Endometrial microvascular endothelial cells (primary cell): ENCODE measurements around the gene CPSF7. TPM values are rescaled to one million over a fixed set of nuclear protein-coding genes. Genes with fewer than 3 reads are reported as not detected.

Experiments used
- in situ Hi-C: cut with HindIII; loops from 2 replicates; pipeline ENCODE4 v1.10.0; 2017; ENCODE audit warnings: low sequenced_read_pairs, low pct_unique_long_range_greater_than_20kb; ENCODE audit errors: inconsistent ontology term
- total RNA-seq: library from RNA; depleted of rRNA; stranded (reverse); fragments of >200 nt; gene quantifications from one replicate; pipeline ENCODE4 v1.2.3, GENCODE V29; 2015; ENCODE audit errors: inconsistent ontology term

Gene CPSF7
- total RNA-seq, 1 donor from 2014 or later, result 33.3 TPM

DNA sequence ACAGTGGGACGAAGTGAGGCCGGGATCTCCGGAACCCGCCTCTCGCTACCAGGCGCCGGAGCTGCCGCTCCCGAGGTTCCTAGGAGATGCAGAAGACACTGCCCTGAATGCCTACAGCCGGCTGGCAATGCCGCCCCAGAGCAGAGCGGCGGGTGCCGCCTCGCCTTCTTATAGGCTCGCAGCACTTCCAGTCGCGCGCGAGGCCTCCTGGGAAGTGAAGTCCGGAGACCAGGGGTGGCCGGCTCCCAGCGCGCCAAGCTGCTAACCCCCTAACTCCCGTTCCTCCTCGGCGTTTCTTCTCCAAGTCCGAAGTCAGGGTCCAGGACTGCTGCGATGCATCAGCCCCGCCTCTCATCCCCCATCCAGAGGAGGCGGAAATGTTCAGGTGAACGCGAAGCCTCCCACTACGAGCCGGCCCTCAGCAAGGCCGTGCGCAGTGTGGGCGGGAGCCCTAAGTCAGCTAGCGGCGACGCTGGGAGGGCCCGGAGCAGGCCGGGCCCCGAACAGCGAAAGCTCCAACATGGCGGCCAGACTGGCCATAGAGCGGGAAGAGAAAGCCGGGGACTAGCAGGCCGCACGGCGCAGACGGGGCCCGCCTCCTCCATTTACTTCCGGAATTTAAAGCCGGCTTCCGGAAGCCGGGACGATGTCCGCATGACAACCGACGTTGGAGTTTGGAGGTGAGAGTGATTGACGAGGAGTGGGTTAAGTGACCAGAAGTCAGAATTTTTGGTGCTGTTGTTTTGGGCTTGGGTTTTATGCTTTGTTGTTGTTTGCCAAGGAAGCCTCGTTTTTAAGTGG, 67.8 kb downstream of the CPSF7 start, which contains the start of the genes CYB561A3 and TMEM138:
CYB561A3 (minus strand) TSS at position 142 of the 801 bp plus-strand sequence. CDS start 5,169 bp downstream, outside the sequence.
TMEM138 (plus strand) TSS at position 634 of the 801 bp plus-strand sequence. CDS start 2,017 bp downstream, outside the sequence.
- in situ Hi-C loops, result no loop called here

DNA sequence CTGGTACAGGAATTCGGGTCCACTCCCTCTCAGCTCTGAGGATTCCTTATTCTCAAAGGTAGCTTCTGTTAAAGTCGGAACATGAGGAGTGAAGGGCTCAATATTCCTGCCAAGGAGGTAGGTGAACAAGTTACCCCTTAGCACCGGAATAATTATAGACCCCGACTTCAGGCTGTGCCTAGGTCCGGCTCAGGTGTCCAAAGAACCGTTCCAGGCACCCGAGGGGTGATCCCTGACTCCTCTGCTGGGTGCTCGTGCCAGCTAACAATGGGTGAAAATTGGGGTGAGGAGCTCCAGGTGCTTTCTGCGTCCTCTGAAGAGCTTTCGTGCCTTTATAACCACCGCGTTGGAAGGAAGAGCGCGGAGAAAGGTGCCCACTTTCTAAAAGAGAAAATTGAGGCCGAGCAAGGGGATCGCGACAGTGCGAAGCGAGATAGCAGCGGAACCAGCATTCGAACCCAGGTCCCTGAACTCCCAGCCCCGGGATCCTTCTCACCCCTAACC, 68.5 kb downstream of the CPSF7 start:
- in situ Hi-C loops, result no loop called here

DNA sequence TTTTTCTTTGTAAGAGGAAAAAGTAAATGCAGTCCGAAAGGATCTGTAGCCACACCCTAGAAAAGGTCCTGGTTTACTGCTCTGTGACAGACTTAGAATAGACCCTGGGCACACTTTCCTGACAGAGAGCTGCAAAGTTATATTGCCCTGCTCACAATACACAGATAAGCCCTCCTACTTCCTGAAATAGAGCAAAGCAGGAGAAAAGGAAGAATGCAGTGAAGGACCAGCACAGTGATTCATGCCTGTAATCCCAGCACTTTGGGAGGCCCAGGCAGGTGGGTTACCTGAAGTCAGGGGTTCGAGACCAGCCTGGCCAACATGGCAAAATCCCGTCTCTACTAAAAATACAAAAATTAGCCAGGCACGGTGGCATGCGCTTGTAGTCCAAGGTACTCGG, 70.3 kb downstream of the CPSF7 start:
- in situ Hi-C loops, result no loop called here

DNA sequence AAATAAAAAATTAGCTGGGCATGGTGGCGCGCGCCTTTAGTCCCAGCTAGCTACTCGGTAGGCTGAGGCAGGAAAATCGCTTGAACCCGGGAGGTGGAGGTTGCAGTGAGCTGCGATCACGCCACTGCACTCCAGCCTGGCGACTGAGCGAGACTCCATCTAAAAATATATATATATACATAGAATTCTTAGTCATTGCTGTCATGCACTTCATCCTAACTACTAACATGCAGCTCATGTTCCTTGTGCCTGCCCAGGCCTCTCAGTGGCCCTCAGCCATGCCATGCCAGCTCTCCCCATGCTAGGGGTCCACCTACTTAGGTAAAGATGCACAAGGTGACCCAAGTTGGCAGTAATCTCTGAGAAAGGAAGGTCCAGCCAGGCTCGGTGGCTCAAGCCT, 71.2 kb downstream of the CPSF7 start:
- in situ Hi-C loops, result no loop called here

DNA sequence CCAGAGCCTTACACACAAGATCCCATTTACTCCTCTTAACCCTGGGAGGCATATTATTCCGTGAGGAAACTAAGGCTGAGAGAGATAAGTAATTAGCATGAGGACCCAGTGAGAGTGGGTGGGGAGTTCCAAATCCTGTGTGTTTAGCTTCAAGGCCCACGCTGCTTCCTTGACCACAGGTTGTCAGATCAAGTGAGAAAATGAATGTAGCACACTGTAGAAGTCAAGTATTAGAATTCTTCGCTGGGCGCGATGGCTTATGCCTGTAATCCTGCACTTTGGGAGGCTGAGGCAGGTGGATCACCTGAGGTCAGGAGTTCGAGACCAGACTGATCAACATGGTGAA, 71.9 kb downstream of the CPSF7 start:
- in situ Hi-C loops, result no loop called here

DNA sequence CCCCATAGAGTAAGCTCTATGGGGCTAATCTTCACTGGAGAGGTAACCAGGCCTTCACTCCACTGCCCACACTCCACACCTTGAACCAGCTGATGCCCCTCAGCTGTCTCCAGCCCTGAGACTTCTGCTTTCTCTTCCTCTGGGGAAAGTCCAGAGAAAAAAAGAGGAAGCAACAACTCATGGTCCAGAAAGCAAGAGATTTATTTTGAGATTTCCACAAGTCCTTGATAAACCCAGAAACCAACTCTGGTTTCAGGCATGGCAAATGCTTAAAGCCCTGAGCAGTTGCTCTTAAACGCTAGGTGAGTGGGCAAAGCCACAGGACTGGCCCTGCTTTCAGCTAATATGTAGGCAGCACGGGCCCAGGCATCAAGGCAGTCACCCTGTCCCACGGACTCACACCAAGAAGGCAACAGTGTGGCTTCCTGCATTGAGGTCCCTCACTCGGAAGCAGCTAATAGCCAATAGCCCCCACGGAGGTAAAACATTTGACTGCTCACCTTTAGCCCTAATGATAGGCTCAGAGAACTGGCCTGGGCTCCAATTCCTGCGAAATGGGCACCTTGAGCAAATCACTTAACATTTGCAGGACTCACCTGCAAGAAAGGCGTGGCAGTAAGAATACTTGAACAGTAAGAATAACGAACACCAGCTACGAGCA, 72.4 kb downstream of the CPSF7 start:
- in situ Hi-C loops, result no loop called here

DNA sequence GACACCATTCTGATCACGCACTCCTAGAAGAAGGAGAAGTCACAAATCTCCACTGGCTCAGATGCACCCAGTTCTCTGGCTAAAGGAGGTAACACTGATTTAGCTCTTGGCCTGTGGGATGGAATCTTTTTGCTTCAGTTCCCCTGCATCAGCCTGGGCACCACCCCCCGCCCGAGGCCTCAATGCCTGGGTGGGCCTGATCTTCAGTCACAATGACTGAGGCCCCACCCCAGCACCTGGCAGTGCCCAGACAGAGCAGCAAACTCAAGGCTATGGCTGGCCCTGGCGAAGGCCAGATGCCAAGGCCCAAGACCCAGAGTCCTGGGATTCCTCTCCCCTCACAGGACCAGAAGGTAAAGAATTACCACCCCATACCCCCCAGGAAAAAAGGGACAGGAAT, 73.1 kb downstream of the CPSF7 start:
- in situ Hi-C loops, result no loop called here

DNA sequence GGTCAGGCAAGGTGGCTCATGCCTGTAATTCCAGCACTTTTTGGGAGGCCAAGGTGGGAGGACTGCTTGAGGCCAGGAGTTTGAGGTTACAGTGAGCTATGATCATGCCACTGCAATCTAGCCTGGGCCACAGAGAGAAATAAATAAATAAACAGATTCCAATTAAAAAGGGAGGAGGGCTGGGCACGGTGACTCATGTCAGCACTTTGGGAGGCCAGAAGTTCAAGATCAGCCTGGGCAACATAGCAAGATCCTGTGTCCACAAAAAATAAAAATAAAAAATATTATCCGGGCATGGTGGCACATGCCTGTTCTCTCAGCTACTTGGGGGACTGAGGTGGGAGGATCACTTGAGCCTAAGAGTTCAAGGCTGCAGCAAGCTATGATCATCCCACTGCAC, 75.6 kb downstream of the CPSF7 start:
- in situ Hi-C loops, result no loop called here

DNA sequence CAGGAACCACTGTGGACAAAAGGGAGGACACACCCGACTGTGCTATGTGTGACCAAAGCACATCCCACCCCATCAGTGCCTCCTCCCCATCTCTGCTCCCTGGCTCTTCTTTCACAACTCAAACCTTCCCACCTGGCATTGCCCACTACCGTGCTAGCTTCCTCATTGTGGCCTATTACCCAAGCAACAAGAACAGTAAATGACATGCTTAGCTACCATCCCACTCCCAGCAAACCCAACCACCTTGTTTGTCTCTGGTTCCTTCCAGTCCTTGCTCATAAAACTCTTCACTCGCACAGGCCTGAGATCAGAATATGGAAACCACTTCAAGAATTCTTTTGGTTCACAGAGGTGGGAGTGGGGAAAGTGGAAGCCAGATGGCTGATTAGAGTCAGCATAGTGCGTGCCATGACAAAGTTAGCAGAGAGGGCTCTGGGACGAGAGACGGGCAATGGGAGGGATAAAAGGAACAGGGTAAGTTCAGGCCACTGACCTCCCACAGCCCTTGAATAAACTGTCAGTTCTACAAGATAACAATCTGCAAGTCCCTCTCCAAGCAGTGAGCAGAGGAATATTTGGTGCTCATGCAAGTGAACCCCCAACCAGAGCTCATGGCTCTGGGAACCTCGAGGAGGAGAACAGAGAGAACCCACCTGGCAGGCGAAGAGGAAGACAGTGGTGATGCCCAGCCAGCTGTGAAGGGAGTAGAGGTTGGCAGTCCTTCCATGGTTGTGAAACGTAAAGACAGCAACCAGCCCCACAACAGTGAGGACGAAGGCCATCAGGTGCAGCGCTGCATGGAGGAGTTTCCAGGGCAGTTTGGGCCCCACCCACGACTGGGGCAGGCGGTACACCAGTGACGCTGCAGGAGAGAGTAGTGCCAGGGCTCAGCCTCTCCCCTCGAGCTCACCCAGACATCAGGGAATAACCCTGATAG, 76.4 kb downstream of the CPSF7 start:
- in situ Hi-C loops, result no loop called here

Other genes with a start within 250 kb of the CPSF7 start
- gene PGA3, start 226.5 kb downstream of the CPSF7 start, total RNA-seq, result not detected
- not detected for gene PGA4, start 207.6 kb downstream of the CPSF7 start, total RNA-seq
- gene PGA5, start 188.8 kb downstream of the CPSF7 start, total RNA-seq, result not detected
- 6.6 TPM for gene VWCE, start 134.7 kb downstream of the CPSF7 start, total RNA-seq
- 222 TPM for gene DDB1, start 96.9 kb downstream of the CPSF7 start, total RNA-seq
- 30.4 TPM for gene TKFC, start 96.7 kb downstream of the CPSF7 start, total RNA-seq
- gene CYB561A3, start 68.1 kb downstream of the CPSF7 start, total RNA-seq, result 79.1 TPM
- 20.2 TPM for gene TMEM138, start 67.6 kb downstream of the CPSF7 start, total RNA-seq
- 17.0 TPM for gene TMEM216, start 37.4 kb downstream of the CPSF7 start, total RNA-seq
- gene SDHAF2, start 149 bp upstream of the CPSF7 start, total RNA-seq, result 103 TPM
- gene LRRC10B, start 78.8 kb upstream of the CPSF7 start, total RNA-seq, result not detected
- gene SYT7, start 151.1 kb upstream of the CPSF7 start, total RNA-seq, result not detected